HS-27A (cell line): ENCODE data around the gene ARSG.
"Not testable (repeated sequence)": the region's sequence is repeated elsewhere in the genome, so short reads cannot be mapped to it uniquely, and the experiment has no call there.

ENCODE experiments used
- DNase-seq: peaks from one replicate; pipeline ENCODE4 v3.0.0-alpha.2; 2012; ENCODE audit warnings: low read depth, missing footprints

The ARSG gene

DNA sequence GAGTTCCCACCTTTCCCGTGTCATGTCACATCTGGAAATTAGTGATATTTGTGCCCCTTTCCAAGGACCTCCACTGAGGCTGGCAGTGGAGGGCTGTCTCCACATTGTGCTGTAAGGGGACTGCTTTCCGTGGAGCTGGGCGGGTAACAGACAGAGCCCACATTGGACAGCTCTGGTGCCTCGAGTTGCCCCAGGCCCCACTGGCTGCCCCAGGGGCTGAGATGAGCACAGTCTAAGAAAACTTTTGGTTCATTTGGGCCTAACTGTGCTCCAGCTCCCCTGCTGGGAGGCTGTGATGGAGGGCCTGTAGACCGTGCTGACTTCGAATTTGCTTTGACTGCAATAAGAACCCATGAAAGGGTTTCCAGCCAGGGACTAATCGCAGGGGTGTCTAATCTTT is 38.0 kb downstream of the ARSG start:
- no peak for DNase-seq

DNA sequence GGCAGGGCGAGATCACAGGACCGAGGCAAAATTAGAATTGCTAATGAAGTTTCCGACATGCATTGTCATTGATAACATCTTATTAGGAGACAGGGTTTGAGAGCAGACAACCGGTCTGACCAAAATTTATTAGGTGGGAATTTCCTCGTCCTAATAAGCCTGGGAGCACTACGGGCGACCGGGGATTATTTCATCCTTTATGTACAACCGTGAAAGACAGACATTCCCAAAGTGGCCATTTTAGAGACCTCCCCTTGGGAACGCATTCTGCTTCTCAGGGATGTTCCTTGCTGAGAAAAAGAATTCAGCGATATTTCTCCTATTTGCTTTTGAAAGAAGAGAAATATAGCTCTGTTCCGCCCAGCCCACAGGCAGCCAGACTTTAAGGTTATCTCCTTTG is 40.6 kb downstream of the ARSG start:
- not testable (repeated sequence) for DNase-seq

DNA sequence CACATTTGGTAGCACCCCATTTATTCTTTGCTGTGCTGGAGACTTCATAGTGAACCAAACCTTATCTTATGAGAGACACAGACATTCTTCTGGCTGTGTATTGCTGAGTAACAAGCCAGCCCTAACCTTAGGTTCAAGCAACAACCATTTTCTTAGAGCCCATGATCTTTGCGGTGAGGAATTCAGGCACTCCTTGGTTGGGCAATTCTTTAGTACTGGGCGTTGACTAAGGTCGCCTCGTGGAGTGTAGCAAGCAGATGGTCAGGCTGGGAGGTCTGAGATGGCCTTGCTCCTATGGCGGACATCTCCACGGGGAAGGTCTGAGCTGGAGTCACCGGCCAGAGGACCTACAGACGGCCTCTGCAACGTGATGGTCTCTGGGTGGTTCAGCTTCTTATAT is 43.1 kb downstream of the ARSG start:
- DNase-seq: no peak

DNA sequence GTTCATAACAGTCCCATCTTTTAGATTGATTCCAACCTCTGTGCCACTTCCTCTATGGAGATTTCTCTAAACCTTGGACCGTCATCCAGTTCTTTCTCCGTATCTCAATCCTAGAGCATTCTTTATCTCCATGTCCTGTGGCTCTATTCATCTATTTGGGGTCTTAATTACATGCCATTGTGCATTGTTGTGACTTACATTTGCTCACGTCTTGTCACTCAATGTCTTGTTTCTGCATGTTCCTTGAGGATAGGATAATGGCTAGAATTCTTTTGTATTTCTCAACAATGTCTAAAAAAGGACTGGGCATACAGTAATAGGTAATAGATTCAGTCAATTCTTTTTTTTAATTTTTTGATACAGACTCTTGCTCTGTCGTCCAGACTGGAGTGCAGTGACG is 50.2 kb downstream of the ARSG start:
- no peak for DNase-seq

DNA sequence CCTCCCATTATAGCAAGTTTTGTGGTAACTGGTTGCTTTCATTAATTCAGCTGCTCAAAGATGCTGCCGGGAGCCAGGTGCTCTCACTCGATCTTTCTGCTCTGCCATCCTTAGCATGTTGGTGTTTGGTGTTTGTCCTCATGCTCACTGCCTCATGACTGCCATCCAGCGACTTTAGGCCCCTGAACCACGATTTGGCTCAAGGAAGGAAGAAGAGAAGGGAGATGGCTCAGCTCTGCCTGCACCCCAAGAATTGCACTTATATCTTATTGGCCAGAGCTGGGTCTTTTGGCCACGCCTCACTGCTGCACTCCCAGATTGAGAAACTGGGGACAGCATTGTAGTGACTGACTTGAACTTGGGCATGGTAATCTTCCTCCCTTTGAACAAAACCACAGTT is 52.7 kb downstream of the ARSG start:
- DNase-seq: no peak

DNA sequence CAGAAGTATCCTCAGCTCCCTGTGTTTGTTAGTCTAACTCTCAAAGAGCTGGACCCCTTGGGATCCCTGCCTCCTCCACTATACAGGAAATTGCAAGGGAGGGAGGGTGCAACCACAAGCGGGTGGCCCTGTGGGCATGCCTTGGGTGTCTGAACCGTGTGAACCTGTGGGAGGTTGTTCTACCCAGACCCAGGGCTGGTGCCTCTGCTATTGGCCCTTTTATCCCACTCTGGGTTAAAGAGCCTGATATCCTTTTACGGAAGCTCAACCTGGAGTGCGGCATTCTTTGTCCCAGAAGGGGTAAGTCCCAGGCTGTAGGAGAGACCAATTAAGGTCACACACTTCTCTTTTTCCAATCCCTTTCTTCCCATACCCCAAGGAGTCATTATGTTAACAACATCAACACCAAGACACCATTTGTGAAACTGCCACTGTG is 53.4 kb downstream of the ARSG start:
- DNase-seq: no peak

DNA sequence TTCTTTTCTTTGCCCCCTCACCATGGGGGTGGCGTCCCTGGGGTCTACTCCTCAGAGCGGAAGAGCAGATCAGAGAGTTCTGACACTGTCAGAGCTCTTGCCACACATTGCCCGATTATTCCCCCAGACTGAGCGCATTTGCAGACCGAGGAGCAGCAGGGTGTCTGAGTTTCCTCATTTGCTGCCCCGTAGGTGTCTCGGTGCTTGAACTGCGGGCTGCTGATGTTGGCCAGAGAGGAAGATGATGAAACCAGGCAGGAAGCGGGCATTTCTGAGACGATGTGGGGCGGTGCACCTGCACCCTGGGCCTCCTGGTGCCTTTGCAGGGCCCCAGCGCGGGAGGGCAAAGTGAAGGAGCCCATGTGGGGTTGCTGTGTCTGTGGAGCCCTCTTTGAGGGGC is 55.2 kb downstream of the ARSG start:
- no peak for DNase-seq

DNA sequence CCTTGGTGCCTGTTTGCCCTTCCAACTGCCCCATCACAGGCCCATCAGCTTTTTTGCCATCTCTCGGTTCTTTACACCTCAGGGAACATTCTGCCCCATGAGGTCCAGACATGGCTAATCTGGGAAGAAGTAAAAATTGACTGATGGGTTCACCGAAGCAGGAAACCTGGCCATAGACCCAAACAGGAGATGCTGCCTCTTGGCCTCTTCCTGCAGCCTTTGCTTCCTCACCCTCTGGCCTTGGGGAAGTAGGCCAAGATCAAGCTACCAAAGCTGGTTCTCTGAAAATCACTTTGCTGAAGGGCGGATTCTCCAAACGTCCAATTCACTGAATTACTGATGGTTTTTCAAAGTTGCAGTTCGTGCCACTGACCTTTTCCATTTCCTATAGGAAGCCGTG is 56.1 kb downstream of the ARSG start:
- DNase-seq: no peak

DNA sequence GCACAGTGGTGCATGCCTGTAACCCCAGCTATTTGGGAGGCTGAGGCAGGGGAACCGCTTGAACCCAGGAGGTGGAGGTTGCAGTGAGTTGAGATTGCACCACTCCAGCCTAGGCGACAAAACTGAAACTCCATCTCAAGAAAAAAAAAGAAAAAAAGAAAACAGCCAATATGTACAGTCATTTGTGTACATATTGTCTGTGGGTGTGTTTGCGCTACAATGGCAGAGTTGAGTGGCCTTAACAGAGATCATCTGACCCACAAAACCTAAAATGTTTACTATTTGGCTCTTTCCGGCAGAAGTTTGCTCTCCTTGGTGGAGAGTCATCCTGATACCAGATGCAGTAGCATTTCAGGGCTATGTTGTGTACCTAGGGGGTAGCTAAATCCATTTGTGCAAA is 57.9 kb downstream of the ARSG start:
- DNase-seq: no peak

DNA sequence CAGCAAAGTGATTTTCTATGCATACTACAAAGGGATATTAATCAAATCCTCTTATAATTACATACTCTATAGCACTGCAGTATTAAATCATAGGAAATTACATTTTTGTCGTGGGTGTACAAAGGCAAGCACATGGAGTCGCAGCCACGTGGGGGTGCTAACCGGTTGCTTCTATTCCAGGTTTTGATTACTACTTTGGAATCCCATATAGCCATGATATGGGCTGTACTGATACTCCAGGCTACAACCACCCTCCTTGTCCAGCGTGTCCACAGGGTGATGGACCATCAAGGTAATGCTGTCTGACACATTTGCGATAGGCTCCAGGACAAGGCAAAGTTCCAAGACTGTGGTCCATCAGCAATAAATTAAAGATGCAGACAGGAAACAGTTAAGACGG is 60.1 kb downstream of the ARSG start:
- DNase-seq: no peak

DNA sequence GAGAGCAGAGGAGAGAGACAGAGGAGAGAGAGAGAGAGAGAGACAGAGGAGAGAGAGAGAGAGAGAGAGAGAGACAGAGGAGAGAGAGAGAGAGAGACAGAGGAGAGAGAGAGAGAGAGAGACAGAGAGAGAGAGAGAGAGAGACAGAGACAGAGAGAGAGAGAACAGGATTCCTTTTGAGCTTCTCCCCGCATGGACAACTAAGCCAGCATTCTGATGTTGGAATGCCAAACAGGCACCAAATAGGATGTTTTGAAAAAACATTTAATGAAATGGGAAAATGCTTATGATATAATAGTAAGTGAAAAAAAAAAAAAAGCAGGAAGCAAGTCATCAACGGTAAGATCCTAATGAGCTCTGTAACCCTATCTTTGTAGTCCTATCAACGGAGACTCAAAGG is 60.7 kb downstream of the ARSG start:
- DNase-seq: no peak

DNA sequence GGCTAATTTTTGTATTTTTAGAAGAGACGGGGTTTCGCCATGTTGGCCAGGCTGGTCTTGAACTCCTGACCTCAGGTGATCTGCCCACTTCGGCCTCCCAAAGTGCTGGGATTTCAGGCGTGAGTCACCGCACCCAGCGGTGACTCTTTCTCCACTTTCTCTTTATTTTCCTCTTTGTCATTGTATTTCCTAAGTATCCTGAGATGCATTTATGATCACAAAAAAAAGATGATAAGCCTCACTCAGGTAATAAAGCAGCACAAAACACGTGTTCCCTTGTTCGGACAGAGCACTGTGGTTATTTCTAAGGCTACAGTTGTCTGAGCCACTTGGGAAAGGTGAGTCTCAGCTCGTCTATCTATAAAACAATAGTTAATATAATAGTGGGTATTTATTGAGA is 61.4 kb downstream of the ARSG start:
- not testable (repeated sequence) for DNase-seq

DNA sequence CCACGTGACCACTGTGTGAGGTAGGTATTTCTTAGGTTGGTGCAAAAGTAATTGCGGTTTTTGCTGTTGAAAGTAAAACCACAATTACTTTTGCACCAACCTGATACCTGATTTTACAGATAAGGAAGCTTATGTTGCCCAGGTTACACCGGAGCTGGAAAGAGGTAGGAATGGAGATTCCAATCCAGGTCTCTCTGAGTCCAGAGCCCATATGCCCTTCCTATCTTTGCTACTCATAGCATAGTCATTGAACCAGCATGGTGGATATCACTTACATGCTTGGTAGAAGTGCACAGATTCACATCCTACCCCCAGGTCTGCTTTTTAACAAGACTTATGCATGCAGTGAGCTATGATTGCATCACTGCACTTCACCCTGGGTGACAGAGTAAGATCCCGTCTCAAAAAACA is 61.8 kb downstream of the ARSG start:
- no peak for DNase-seq

DNA sequence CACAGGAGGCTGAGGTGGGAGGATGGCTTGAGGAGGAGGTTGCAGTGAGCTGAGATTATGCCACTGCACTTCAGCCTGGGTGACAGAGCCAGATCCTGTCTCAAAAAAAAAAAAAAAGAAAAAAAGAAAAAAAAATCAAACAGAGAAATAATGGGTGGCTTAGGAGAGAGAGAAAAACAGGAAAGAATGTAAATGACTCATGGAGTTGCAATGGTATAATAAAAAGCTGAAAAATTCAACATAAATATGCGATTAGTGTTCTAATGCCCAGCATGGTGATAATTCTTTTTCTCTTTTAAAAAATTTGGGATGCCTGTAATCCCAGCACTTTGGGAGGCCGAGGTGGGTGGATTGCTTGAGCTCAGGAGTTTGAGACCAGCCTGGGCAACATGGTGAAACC is 63.0 kb downstream of the ARSG start:
- DNase-seq: peak; percentile 27

DNA sequence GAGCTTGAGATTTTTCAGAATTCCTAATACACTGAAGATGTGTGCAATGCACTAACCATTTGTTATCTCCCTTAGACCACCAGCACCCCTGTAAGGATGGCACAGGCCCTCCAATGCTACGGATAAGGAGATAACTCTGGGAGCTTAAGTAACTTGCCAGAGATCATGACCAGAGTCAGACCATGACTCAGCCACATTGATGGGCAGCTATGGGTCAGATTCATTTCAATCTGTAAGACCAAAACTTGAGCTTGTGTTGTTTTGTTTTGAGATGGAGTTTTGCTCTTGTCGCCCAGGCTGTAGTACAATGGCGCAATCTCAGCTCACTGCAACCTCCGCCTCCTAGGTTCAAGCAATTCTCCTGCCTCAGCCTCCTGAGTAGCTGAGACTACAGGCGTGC is 63.8 kb downstream of the ARSG start:
- DNase-seq: peak; percentile 30

DNA sequence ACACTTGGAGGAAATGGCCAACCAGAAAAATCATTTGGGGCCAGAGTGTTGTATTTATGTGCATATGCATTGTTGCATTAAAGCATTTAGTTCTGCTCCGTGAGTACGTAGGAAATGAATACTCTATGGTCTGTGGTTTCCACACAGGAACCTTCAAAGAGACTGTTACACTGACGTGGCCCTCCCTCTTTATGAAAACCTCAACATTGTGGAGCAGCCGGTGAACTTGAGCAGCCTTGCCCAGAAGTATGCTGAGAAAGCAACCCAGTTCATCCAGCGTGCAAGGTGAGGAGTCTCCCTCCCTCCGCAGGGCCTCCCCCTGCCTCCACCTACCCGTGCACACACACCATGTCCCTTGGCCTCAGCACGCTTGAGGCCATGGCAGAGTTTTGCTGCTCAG is 65.2 kb downstream of the ARSG start:
- DNase-seq: no peak

DNA sequence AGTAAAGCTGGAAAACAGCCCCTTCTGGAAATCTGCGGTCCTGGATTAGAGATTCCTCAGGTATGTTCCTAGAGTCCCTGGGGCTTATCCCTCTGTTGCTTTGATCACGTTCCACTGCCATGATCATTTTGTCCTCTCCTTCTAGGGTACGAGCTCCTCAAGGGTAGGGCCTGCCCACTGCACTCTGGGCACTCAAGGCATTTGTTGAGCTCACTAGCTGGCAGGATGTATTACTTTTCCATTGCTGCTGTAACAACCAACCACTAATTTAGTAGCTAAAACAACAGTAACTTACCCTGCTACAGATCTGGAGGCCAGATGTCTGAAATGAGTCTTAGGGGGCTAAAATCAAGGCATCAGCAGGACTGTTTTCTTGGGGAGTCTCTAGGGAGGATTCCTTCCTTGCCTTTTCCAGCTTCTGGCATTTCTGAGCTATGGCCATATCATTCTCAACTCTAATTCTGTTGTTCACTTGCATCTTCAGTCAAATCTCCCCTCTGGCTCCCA is 65.7 kb downstream of the ARSG start:
- DNase-seq: no peak

DNA sequence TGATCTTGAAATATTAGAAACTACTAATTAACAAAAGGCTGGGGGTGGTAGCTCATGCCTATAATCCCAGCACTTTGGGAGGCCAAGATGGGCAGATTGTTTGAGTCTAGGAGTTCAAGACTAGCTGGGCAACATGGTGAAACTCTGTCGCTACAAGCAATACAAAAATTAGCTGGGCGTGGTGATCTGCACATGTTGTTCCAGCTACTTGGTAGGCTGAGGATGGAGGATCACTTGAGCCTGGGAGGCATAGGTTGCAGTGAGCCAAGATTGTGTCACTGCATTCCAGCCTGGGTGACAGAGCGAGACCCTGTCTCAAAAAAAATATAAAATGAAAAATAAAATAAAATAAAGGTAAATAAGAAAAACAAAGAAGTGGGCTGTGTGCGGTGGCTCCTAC is 66.6 kb downstream of the ARSG start:
- no peak for DNase-seq

DNA sequence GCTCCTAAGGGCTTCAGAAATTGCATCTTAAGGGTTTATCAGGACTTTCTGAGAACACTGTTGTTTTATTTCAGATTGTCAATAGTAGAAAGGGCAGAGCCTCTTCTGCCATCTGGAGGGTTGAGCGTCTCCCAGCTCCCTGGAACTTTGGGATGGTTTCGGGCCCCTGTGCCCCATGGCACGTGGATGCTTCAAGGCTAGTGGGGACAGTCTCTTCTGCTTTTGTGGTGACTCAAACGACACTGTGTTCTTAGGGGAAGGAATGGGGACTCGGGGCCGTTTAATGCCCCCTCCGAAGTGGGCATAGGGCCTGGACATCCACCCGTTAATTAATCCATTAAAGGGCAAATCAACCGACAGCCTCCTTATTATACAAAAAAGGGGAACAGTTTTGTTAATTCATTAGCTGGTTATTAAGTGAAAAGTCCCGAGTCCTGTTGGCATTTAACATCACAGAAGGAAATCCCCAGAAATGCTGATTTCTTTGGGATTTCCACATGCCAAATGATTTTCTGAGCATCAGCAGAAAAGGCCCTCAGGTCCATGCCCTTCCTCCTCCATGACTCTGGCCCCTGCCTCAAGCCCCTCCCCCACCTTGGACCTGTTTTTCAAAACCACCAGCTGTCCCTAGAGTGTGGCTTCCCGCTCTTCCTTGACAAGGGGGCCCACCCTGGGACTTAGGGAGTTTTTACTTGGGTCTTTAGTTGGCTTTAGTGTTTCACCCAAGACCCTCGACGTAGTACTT is 68.7 kb downstream of the ARSG start:
- no peak for DNase-seq

DNA sequence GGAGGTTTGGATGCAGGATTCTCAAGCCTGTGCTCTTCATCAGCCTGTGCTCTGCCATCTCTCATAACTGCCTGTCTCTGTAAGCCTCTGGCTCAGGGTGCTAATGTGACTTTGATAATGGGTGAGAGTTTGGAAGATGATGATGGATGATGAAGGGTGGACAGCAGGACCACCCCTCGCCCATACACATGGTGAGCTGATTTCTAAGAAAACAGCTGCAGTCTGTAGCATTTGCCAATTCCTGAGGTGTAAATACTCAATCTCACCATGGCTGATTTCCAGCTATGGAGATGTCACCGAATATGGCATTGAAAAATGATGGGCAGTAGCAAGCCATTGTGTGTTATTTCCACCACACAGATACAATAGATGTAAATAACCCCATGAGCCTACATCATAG is 74.2 kb downstream of the ARSG start:
- DNase-seq: no peak

DNA sequence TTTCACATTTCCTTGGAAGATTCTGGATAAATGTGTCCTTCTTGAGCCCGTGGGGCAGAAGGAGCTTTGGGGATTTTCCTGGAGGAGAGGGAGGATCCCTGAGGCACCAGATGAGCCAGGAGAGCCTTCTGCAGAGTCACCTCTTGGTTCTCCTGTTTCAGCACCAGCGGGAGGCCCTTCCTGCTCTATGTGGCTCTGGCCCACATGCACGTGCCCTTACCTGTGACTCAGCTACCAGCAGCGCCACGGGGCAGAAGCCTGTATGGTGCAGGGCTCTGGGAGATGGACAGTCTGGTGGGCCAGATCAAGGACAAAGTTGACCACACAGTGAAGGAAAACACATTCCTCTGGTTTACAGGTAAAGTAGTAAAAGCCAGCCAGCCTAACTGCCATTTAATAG is 77.1 kb downstream of the ARSG start:
- DNase-seq: no peak

DNA sequence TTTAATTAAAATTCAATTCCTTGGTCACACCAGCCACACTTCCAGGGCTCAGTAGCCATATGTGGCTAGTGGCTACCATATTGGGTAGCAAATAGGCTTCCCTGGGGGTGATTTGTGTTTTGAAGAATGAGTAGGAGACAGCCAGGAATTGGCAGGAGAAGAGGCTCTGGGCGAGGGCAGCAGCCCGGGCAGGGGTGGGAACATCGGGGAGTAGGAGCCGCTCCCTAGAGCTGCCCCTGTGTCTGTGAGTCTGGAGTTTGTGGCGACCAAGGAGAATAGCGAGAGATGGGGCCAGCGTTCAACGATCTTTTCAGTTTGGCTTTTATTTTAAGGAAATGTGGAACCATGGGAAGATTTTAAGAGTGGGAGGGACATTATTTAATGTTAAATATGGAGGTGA is 84.3 kb downstream of the ARSG start:
- DNase-seq: no peak

DNA sequence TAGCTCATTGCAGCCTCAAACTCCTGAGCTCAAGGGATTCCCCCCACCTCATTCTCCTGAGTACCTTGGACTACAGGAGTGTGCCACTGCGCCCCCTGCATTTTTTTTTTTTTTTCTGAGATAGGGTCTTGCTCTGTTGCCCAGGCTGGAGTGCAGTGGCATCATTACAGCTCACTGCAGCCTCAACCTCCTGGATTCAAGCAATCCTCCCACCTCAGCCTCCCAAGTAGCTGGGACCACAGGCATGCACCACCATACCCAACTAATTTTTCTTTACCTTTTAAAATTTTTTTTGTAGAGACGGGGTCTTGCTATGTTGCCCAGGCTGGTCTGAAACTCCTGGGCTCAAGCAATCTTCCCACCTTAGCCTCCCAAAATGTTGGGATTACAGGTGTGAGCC is 84.9 kb downstream of the ARSG start:
- DNase-seq: not testable (repeated sequence)

DNA sequence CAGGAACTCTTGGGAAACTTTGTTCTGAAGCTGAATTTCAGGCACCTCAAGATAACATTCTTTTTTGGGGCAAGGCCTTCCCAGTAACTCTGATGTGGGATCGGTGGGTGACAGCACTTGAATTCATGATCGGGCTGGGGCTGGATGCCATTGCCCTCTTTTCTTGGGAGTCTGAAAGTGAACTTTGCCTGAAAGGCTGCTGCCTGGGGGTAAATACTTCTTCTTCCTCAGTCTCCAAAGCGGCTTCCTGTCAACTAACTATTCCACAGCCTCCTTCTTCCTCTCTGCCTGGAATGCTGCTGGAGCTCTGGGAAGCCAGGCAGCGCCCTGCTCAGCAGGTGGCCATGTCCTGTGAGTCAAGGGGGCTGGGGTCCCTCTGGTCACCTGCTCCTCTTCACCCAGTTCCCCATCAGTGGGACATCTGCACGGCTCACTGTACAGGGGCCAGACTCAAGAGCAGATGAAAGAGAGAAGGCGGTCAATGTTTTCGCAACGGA is 86.5 kb downstream of the ARSG start:
- no peak for DNase-seq
